Fibroblast of villous mesenchyme (primary cell): ENCODE data around the gene ARHGEF17. TPM values are rescaled to one million over a fixed set of nuclear protein-coding genes. Genes with fewer than 3 reads are reported as not detected.
A peak's percentile ranks its signal among the peaks of the same experiment; 100 is the strongest.

Experiments
- DNase-seq: peaks from one replicate; pipeline ENCODE4 v3.0.0-alpha.2; 2010; ENCODE audit warnings: low read depth
- H3K4me3 ChIP-seq: 2 replicates; pipeline ENCODE4 v1.5.1; 2011; ENCODE audit warnings: low read depth, mild to moderate bottlenecking, low read length
- total RNA-seq: library from RNA; depleted of rRNA; stranded (reverse); fragments of >200 nt; gene quantifications from 2 replicates; pipeline ENCODE4 v1.2.3, GENCODE V29; 2012
- TF ChIP-seq, protein P1 (sequence below): IDR thresholded peaks from 2 replicates; pipeline ENCODE4 v1.5.1; 2012; ENCODE audit warnings: low read depth, mild to moderate bottlenecking, low read length; ENCODE audit not compliant: insufficient read depth

ARHGEF17 gene
- total RNA-seq, 1 donor = 71.2 TPM

DNA sequence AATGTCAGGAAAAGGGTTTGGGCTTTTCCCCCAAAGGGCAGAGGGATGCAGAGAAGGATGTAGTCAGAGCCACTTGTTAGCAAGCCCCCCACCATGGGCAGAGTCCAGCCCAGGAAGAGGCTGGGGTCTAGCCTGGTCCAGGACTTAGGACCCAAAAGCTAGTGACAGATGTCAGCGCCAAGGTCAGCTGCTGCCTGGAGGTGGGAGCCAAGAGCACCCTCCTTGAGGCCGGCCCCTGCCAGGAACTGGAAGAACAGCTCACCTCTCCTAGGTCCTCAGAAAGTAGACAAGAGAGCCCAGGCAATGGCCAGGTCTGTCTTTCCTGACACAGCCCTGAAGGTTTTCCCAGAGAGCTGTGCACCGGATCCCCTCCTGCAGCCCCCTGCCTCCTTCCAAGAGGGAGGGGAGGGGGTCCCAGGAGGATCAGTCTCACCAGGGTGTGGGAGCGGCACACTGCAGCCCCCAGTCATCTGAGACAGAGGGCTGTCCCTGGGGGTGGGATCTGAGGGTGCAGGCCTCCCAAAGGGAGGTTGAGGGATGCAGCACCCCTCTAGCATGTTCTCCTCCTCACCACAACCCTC, 14.6 kb upstream of the ARHGEF17 start:
- no peak overlapping the region for H3K4me3 ChIP-seq
- no peak for DNase-seq
- TF ChIP-seq, protein P1, sequence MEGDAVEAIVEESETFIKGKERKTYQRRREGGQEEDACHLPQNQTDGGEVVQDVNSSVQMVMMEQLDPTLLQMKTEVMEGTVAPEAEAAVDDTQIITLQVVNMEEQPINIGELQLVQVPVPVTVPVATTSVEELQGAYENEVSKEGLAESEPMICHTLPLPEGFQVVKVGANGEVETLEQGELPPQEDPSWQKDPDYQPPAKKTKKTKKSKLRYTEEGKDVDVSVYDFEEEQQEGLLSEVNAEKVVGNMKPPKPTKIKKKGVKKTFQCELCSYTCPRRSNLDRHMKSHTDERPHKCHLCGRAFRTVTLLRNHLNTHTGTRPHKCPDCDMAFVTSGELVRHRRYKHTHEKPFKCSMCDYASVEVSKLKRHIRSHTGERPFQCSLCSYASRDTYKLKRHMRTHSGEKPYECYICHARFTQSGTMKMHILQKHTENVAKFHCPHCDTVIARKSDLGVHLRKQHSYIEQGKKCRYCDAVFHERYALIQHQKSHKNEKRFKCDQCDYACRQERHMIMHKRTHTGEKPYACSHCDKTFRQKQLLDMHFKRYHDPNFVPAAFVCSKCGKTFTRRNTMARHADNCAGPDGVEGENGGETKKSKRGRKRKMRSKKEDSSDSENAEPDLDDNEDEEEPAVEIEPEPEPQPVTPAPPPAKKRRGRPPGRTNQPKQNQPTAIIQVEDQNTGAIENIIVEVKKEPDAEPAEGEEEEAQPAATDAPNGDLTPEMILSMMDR = no peak

GRCh38 chr11:73294604-73295003, 13.5 kb upstream of the ARHGEF17 start:
- TF ChIP-seq, protein P1 = no peak
- H3K4me3 ChIP-seq = no peak overlapping the region
- no peak for DNase-seq

- no peak overlapping the region for H3K4me3 ChIP-seq
- TF ChIP-seq, protein P1 = peak; percentile 96
- peak; percentile 69 for DNase-seq
Observed at GRCh38 chr11:73295241-73295995, 12.7 kb upstream of the ARHGEF17 start.

- no peak overlapping the region for H3K4me3 ChIP-seq
- DNase-seq = no peak
- TF ChIP-seq, protein P1 = no peak
Observed at GRCh38 chr11:73295996-73296318, 12.1 kb upstream of the ARHGEF17 start.

- TF ChIP-seq, protein P1 = no peak
- H3K4me3 ChIP-seq = no peak overlapping the region
- no peak for DNase-seq
Observed at GRCh38 chr11:73296501-73297230, 11.4 kb upstream of the ARHGEF17 start.

DNA sequence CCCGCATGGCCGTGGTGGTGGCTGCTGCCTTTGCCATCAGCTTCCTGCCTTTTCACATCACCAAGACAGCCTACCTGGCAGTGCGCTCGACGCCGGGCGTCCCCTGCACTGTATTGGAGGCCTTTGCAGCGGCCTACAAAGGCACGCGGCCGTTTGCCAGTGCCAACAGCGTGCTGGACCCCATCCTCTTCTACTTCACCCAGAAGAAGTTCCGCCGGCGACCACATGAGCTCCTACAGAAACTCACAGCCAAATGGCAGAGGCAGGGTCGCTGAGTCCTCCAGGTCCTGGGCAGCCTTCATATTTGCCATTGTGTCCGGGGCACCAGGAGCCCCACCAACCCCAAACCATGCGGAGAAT, 10.9 kb upstream of the ARHGEF17 start:
- H3K4me3 ChIP-seq = no peak overlapping the region
- TF ChIP-seq, protein P1 = no peak
- no peak for DNase-seq
